Measurements from ENCODE around the gene NKX2-8.

NKX2-8 gene

DNA sequence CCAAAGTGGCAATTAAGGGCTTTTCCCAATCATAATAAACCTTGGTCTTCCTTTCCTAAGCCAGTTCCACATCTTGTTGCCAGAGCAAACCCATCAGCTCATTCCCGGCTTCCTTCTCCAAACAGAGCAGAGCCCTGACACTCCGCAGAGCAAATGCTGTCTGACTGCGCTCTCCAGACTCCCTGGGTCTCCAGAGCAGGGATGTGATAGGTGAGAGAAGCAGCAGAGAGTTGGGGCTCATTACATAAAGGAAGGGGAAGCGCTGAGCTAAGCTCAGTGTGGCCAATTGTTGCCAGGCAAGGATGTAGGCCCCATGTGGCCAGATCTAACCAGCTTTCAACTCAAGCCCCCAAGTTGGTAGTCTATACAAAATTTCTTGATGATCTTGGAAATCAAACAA lies 43.0 kb upstream of the NKX2-8 start:
- TF ChIP-seq, protein P1, sequence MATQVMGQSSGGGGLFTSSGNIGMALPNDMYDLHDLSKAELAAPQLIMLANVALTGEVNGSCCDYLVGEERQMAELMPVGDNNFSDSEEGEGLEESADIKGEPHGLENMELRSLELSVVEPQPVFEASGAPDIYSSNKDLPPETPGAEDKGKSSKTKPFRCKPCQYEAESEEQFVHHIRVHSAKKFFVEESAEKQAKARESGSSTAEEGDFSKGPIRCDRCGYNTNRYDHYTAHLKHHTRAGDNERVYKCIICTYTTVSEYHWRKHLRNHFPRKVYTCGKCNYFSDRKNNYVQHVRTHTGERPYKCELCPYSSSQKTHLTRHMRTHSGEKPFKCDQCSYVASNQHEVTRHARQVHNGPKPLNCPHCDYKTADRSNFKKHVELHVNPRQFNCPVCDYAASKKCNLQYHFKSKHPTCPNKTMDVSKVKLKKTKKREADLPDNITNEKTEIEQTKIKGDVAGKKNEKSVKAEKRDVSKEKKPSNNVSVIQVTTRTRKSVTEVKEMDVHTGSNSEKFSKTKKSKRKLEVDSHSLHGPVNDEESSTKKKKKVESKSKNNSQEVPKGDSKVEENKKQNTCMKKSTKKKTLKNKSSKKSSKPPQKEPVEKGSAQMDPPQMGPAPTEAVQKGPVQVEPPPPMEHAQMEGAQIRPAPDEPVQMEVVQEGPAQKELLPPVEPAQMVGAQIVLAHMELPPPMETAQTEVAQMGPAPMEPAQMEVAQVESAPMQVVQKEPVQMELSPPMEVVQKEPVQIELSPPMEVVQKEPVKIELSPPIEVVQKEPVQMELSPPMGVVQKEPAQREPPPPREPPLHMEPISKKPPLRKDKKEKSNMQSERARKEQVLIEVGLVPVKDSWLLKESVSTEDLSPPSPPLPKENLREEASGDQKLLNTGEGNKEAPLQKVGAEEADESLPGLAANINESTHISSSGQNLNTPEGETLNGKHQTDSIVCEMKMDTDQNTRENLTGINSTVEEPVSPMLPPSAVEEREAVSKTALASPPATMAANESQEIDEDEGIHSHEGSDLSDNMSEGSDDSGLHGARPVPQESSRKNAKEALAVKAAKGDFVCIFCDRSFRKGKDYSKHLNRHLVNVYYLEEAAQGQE (IDR thresholded peaks at IDR 0.05; ENCODE audit: low read depth) = no peak
- TF ChIP-seq TCF12 (IDR thresholded peaks at IDR 0.05; ENCODE audit: low read depth) (no peak), NFIC (IDR thresholded peaks at IDR 0.05) (no peak), TAF1 (IDR thresholded peaks at IDR 0.05; ENCODE audit: low read depth) (no peak), ZBTB7A (IDR thresholded peaks at IDR 0.05; ENCODE audit: low read depth) (no peak), CEBPB (IDR thresholded peaks at IDR 0.05) (no peak), RAD21 (IDR thresholded peaks at IDR 0.05; ENCODE audit: low read depth) (no peak)
- TF ChIP-seq, protein P2, sequence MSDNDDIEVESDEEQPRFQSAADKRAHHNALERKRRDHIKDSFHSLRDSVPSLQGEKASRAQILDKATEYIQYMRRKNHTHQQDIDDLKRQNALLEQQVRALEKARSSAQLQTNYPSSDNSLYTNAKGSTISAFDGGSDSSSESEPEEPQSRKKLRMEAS (IDR thresholded peaks at IDR 0.05) = no peak

DNA sequence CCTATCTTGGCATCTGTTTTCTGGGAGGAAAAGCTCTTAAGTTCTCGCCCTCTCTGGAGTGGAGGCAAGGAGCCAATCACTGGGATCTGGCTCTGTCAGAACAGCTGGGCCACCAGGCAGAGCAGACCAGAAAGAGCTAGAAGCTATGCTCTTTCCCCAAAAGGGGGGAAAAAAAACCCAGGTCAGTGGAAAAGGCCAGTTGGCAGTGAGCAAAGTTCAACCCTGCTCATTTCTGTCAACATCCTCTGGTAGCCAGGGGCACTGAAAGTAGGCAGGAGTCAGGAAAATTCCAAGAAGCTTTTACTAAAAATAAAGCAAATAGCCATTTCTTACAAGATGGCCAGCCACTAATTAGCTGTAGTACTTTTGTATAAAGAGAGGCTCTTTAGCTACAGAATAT lies 42.6 kb upstream of the NKX2-8 start:
- TF ChIP-seq, protein P3, sequence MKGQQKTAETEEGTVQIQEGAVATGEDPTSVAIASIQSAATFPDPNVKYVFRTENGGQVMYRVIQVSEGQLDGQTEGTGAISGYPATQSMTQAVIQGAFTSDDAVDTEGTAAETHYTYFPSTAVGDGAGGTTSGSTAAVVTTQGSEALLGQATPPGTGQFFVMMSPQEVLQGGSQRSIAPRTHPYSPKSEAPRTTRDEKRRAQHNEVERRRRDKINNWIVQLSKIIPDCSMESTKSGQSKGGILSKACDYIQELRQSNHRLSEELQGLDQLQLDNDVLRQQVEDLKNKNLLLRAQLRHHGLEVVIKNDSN (IDR thresholded peaks at IDR 0.05) = no peak
- TF ChIP-seq RAD21 (IDR thresholded peaks at IDR 0.05; ENCODE audit: low read depth) (no peak), EGR1 (IDR thresholded peaks at IDR 0.05) (no peak), ZBTB7A (IDR thresholded peaks at IDR 0.05; ENCODE audit: low read depth) (no peak), TAF1 (IDR thresholded peaks at IDR 0.05; ENCODE audit: low read depth) (no peak), EP300 (IDR thresholded peaks at IDR 0.05; ENCODE audit: borderline replicate concordance) (no peak), NFIC (IDR thresholded peaks at IDR 0.05) (no peak), CREB1 (IDR thresholded peaks at IDR 0.05; ENCODE audit: low read depth) (no peak), TEAD4 (IDR thresholded peaks at IDR 0.05) (no peak)
- TF ChIP-seq, protein P1 (IDR thresholded peaks at IDR 0.05; ENCODE audit: low read depth) = no peak
- TF ChIP-seq, protein P2 (IDR thresholded peaks at IDR 0.05) = no peak

DNA sequence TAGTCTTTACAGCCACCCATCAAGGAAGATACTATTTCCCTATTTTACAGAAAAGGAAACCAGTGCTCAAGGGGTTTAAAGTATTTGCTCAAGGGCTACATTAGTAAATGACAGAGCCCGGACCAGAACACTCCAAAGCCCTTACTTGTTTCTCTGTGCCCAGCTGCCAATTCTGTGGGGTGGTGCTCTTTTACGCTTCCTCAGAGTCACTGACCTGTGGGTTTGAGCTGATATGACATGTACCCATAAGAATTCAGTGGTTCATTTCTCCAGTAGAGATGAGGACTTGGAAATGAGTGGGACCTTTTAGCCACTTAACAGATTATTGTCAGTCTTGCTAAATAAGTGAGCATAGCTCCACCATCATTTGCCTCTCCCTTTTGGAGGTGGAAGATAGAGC lies 37.4 kb upstream of the NKX2-8 start:
- TF ChIP-seq CREB1 (IDR thresholded peaks at IDR 0.05; ENCODE audit: low read depth) = no peak
- TF ChIP-seq RAD21 (IDR thresholded peaks at IDR 0.05; ENCODE audit: low read depth) = no peak
- TF ChIP-seq CEBPB (IDR thresholded peaks at IDR 0.05) = no peak
- TF ChIP-seq, protein P2 (IDR thresholded peaks at IDR 0.05) = no peak
- no peak for TF ChIP-seq TEAD4 (IDR thresholded peaks at IDR 0.05)
- TF ChIP-seq EP300 (IDR thresholded peaks at IDR 0.05; ENCODE audit: borderline replicate concordance) = no peak
- TF ChIP-seq TCF12 (IDR thresholded peaks at IDR 0.05; ENCODE audit: low read depth) = no peak
- no peak for TF ChIP-seq NFIC (IDR thresholded peaks at IDR 0.05)
- no peak for TF ChIP-seq EGR1 (IDR thresholded peaks at IDR 0.05)
- TF ChIP-seq, protein P3 (IDR thresholded peaks at IDR 0.05) = no peak
- no peak for TF ChIP-seq FOXM1 (IDR thresholded peaks at IDR 0.05; ENCODE audit: borderline replicate concordance, low read depth)
- TF ChIP-seq, protein P1 (IDR thresholded peaks at IDR 0.05; ENCODE audit: low read depth) = no peak

DNA sequence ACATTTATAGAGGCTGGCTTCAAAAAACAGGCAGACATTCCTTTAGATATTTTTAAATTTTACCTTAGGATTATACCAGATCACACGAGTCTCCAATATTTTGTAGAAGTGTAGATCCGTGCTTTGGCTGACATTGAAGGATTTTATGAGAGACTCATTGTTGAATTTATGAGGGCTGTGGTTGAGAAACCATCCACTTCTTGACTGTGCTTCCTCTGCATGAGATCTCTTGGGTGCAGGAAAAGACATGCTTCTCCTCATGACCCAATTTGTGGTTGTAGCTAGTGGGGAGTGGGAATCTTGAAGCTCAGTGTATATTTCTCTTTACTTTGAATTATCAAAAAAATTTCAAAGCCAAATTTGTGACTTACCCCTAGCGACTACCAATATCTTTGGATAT lies 36.7 kb upstream of the NKX2-8 start:
- no peak for TF ChIP-seq TCF12 (IDR thresholded peaks at IDR 0.05; ENCODE audit: low read depth)
- TF ChIP-seq, protein P1 (IDR thresholded peaks at IDR 0.05; ENCODE audit: low read depth) = no peak

Data from Ishikawa (cell line).